C4-2B (cell line): ENCODE results near the gene TIGIT.

Experiments used
- H3K27ac ChIP-seq: fragments of 450-650 bp; 2 replicates; pipeline ENCODE4 v1.5.1; 2017
- ZFX ChIP-seq: fragments of 450-650 bp; IDR thresholded peaks from 2 replicates; pipeline ENCODE4 v1.6.1; 2017
- TF ChIP-seq, protein P1 (sequence below): fragments of 450-650 bp; conservative IDR thresholded peaks from 2 replicates; pipeline ENCODE4 v1.5.1; 2017; ENCODE audit warnings: mild to moderate bottlenecking

TIGIT gene

DNA sequence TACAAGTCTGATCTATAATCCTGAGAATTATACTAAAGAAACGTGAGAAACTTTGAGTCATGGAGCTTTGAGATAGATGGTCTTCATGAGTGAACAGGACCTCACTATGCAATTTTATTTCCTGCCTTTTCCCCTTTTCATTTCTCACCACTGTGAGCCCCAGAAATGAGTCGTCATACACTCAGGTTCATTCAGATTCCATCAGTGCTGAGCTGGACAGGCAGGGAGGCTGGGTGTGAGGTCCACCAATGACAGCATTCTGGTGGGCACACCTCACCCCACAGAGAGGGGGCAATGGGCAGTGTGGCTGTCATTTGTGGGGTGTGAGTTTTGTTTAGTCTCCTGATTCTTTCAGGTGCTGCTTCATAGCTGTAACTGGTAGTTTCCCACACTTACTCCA lies 16.9 kb downstream of the TIGIT start:
- no peak overlapping the region for H3K27ac ChIP-seq

DNA sequence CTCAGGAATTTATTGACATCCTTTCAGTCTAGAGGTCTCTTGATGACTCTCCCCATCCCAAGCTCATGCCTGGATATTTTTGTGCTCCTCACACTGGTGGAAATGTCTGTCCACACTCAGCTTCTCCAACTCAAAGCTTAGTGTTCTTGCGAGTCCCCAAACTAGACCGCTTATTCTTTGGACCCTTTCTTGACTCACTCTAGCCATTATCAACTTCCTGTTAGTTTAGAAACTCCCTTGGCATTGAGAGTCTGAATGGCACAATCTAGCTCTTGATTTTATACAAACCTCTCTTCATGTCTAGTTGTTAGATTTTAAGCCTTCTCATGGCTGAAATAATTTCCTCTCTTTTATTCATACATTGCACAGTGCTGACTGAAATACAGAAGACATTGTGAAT lies 19.6 kb downstream of the TIGIT start:
- TF ChIP-seq, protein P1, sequence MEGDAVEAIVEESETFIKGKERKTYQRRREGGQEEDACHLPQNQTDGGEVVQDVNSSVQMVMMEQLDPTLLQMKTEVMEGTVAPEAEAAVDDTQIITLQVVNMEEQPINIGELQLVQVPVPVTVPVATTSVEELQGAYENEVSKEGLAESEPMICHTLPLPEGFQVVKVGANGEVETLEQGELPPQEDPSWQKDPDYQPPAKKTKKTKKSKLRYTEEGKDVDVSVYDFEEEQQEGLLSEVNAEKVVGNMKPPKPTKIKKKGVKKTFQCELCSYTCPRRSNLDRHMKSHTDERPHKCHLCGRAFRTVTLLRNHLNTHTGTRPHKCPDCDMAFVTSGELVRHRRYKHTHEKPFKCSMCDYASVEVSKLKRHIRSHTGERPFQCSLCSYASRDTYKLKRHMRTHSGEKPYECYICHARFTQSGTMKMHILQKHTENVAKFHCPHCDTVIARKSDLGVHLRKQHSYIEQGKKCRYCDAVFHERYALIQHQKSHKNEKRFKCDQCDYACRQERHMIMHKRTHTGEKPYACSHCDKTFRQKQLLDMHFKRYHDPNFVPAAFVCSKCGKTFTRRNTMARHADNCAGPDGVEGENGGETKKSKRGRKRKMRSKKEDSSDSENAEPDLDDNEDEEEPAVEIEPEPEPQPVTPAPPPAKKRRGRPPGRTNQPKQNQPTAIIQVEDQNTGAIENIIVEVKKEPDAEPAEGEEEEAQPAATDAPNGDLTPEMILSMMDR = no peak
- no peak for TF ChIP-seq ZFX
- H3K27ac ChIP-seq = no peak overlapping the region

More for the DNA sequence above, 16.9 kb downstream of the TIGIT start:
- TF ChIP-seq ZFX = no peak
- TF ChIP-seq, protein P1 = no peak

DNA sequence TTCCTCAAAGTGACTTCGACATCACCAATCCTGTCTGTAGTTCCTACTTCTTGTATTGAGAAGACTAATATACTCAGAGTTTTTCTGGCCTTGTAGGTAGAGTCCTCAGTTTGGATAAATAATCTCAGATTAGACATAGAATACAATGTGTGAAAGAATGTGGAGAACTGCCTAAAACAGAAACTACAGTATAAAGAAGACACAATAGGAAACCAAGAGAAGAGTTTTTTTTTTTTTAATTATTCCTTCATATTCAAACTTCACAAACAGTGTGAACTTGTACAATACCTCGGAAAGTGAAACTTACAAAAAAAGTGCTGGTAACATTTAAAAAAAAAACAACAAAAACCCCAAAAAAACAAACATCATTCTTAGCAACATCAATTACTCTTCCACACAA lies 20.5 kb downstream of the TIGIT start:
- H3K27ac ChIP-seq = no peak overlapping the region
- TF ChIP-seq, protein P1 = no peak
- TF ChIP-seq ZFX = no peak

DNA sequence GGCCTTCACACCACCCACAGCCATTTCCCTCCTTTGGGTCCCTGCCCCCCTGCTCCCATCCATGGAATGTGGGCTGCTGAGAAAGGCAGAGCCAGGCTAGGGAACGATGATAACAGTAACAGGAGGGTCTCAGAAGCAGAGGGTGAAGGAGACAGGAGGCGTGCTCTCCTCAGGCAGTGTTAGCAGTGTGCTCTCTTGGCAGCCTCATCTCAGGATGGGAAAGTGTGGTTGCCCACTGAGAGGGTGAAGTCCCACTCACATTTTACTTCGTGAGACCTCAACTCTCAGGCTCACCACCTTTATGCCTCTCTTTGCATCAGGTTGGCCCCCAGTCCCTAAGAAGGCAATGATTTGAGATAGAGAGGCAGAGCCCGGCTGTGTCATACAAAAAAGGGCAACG lies 24.5 kb downstream of the TIGIT start:
- no peak for TF ChIP-seq ZFX
- TF ChIP-seq, protein P1 = no peak

DNA sequence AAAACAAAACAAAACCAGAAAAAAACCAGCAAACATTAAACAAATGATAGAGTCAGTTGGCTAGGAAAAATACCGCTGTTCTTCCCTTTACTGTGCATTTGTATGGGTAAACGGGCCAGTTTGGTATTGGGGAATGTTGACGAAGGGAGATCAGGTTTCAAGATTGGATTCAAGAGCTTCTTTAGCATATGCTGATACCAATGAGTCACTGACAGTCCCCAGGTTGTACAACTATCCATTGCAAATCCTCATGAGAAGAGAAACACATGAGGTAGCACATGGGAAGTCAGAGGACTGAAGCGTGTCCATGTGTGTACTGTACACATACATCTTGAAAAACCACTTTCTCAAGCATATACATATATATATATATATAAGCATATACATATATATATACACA lies 25.6 kb downstream of the TIGIT start:
- H3K27ac ChIP-seq = no peak overlapping the region
- TF ChIP-seq, protein P1 = no peak
- TF ChIP-seq ZFX = no peak

More for the DNA sequence above, 24.5 kb downstream of the TIGIT start:
- H3K27ac ChIP-seq = no peak overlapping the region

DNA sequence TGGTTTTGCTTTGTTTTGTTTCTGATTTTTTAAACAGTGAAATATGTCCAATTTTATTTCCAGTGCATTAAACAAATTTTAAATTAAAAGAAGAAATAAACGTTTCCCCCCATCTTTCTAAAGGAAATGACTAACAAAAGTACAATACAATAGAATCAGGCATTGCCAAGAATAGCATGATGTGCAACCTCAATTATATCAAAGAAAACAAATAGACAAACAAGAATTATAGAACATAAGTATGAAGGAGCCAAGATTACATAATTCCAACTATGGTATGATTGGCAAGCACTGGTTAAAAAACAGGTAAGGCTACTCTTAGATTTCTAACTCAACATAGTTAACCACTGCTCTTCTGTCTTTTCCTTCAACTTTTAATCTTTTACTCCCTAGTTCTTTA lies 26.4 kb downstream of the TIGIT start:
- H3K27ac ChIP-seq = no peak overlapping the region
- no peak for TF ChIP-seq ZFX
- TF ChIP-seq, protein P1 = no peak

DNA sequence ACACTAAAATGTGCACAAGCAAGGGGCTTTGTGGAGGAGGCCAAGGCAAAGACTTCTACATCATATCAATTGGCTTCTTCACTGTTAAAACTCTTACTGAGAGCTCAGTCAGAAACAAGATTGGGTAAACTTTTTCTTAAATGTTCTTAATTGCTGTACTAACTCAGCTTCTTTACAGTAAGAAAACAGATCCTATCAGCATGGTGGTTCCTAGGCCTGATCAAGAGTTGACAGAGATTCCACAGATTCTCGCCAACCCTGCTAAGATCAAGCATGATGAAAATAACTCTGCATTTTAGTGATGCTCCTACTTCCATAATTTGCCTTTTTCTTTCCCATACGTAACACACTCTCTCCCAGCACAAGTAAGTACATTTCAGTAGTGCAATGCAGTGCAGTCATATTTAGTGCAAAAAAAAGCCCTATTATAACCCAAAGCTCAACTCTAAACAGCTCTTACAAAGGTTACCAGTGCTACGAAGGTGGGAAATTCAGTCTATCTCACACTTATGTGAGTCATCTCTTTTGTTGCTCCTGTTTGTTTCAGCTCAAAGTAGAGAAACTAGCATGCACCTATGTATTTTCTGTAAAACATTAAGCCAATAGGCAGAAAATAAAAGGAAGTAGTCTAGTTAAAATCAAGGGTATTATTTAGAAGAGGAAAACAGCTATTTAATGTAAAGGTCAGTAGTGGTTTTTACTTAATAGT lies 29.9 kb downstream of the TIGIT start:
- H3K27ac ChIP-seq = no peak overlapping the region
- no peak for TF ChIP-seq ZFX
- TF ChIP-seq, protein P1 = no peak
